ENCODE measurements around the gene TIMM22.

DNA sequence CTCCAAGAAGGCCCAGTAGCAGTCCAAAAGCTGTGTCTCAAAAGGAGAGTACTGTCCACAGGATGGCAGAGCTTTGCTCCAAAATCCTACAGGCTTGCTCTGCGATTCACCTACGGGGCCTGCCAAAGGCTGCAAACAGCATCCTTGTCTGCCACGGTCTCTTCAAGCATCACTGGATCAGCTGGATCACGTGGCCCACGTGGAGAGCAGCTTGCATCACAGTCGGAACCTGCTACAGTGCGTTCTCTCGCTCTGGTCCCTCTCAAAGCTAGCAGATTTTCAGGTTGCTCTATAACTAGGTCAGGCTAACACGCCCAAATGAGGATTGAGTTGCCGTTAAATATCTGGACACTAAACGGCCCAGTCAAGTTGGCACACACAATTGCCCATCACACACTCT lies 8.4 kb upstream of the TIMM22 start:
- TF ChIP-seq, protein P1, sequence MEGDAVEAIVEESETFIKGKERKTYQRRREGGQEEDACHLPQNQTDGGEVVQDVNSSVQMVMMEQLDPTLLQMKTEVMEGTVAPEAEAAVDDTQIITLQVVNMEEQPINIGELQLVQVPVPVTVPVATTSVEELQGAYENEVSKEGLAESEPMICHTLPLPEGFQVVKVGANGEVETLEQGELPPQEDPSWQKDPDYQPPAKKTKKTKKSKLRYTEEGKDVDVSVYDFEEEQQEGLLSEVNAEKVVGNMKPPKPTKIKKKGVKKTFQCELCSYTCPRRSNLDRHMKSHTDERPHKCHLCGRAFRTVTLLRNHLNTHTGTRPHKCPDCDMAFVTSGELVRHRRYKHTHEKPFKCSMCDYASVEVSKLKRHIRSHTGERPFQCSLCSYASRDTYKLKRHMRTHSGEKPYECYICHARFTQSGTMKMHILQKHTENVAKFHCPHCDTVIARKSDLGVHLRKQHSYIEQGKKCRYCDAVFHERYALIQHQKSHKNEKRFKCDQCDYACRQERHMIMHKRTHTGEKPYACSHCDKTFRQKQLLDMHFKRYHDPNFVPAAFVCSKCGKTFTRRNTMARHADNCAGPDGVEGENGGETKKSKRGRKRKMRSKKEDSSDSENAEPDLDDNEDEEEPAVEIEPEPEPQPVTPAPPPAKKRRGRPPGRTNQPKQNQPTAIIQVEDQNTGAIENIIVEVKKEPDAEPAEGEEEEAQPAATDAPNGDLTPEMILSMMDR (IDR thresholded peaks at IDR 0.05): no peak
- no peak for TF ChIP-seq ZC3H11A (IDR thresholded peaks at IDR 0.05)
- TF ChIP-seq HOXB5 (CRISPR knock-in tag; IDR thresholded peaks at IDR 0.05): no peak
- TF ChIP-seq MAX (IDR thresholded peaks at IDR 0.05): no peak
- no peak for TF ChIP-seq MAZ (IDR thresholded peaks at IDR 0.05; ENCODE audit: borderline replicate concordance, low read depth, low read length)
- no peak for TF ChIP-seq GATA3 (IDR thresholded peaks at IDR 0.05; ENCODE audit: borderline replicate concordance)
